ENCODE results near the gene JMJD1C. TPM values are rescaled to one million over a fixed set of nuclear protein-coding genes. Genes with fewer than 3 reads are reported as not detected.

The JMJD1C gene
- total and polyA plus RNA-seq, 12 donors, result 14.4 to 70.4 (median 39.2) TPM

- WGBS, 2 donors, result 5 to 8% methylated on average over 35 of the region's 35 CpGs
- no peaks in the 10 kb centered on the region for H3K27me3 ChIP-seq
- peaks cover 0 to 38% (median 23%) of the 10 kb centered on the region in 9 donors for H3K4me1 ChIP-seq
- intact Hi-C loops (cut with DNase I), result loop anchor here in 9 of 10 donors (1.0 to 10.0 kb wide), 15 partner anchors 50 to 253 kb away; partner anchors contain the start of gene REEP3 (in 4 of the 9)
- DNase-seq (no peak), ATAC-seq (peak; percentile 57 to 87 (median 75))
- no peak for TF ChIP-seq CTCF (IDR thresholded peaks at IDR 0.05)
- H3K9me3 ChIP-seq, result peaks cover 0 to 10% (median 0%) of the 10 kb centered on the region in 11 donors
- peak overlapping the region; percentile 77 to 86 (median 84) for H3K4me3 ChIP-seq
- H3K36me3 ChIP-seq, result no peaks in the 10 kb centered on the region
- H3K27ac ChIP-seq, result peak overlapping the region; percentile 73 to 97 (median 93)
These were observed 1.1 kb downstream of the JMJD1C start for GRCh38 chr10:63464402-63465292.

- intact Hi-C loops (cut with DNase I), result loop anchor here in 7 of 10 donors (10.0 kb wide), 6 partner anchors 52 to 252 kb away; partner anchors contain the start of gene REEP3 (in 1 of the 7)
These were observed 3.3 kb downstream of the JMJD1C start for GRCh38 chr10:63462442-63462841.

DNA sequence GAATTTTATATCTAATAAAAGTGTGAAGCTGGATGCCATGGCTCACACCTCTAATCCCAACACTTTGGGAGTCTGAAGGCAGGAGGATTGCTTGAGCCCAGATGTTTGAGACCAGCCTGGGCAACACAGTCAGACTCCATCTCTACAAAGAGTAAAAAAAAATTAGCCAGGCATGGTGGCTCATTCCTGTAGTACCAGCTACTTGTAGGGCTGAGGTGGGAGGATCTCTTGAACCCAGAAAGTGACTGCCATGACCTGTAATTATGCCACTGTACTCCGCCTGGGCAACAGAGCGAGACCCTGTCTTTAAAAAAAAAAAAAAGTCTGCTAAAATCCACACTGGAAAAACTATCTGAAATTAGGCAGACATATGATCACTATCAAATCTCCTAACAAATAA, 7.6 kb downstream of the JMJD1C start:
- intact Hi-C loops (cut with DNase I), result no loop called here
- no peak for TF ChIP-seq CTCF (IDR thresholded peaks at IDR 0.05)
- ATAC-seq, result no peak
- Histone ChIP-seq H3K27me3 (no peaks in the 10 kb centered on the region), H3K4me1 (peaks cover 0 to 27% (median 17%) of the 10 kb centered on the region in 9 donors), H3K4me3 (no peak overlapping the region), H3K9me3 (peaks cover 0 to 10% (median 0%) of the 10 kb centered on the region in 11 donors), H3K27ac (no peak overlapping the region), H3K36me3 (no peaks in the 10 kb centered on the region)
- 99 to 100% methylated on average over 2 of the region's 2 CpGs for WGBS, 2 donors
- DNase-seq, result no peak

More at GRCh38 chr10:63462442-63462841, 3.3 kb downstream of the JMJD1C start:
- Histone ChIP-seq H3K9me3 (peaks cover 0 to 10% (median 0%) of the 10 kb centered on the region in 11 donors), H3K4me3 (no peak overlapping the region), H3K36me3 (no peaks in the 10 kb centered on the region), H3K27ac (no peak overlapping the region), H3K27me3 (no peaks in the 10 kb centered on the region), H3K4me1 (peaks cover 0 to 38% (median 25%) of the 10 kb centered on the region in 9 donors)
- WGBS, 2 donors, result 84 to 87% methylated on average over 1 of the region's 1 CpG
- DNase-seq, result no peak
- TF ChIP-seq CTCF (IDR thresholded peaks at IDR 0.05), result no peak
- no peak for ATAC-seq

GRCh38 chr10:63457594-63457993, 8.2 kb downstream of the JMJD1C start:
- DNase-seq (no peak), ATAC-seq (no peak)
- Histone ChIP-seq H3K4me1 (peaks cover 0 to 24% (median 17%) of the 10 kb centered on the region in 9 donors), H3K36me3 (peaks cover 0 to under 1% (median 0%) of the 10 kb centered on the region in 9 donors), H3K9me3 (peaks cover 0 to 9% (median 0%) of the 10 kb centered on the region in 11 donors), H3K4me3 (no peak overlapping the region), H3K27me3 (no peaks in the 10 kb centered on the region), H3K27ac (no peak overlapping the region)
- 84 to 85% methylated on average over 2 of the region's 2 CpGs for WGBS, 2 donors
- intact Hi-C loops (cut with DNase I), result no loop called here
- TF ChIP-seq CTCF (IDR thresholded peaks at IDR 0.05), result no peak

Data from heart right ventricle (tissue), 16 donors.